HUES6 (cell line): ENCODE results near the gene GMNN.
"Not testable (repeated sequence)": the region's sequence is repeated elsewhere in the genome, so short reads cannot be mapped to it uniquely, and the experiment has no call there.

Experiments
- H3K27ac ChIP-seq: 2 replicates; pipeline ENCODE4 v1.7.0; 2013; ENCODE audit warnings: low read depth, mild to moderate bottlenecking, low read length, inconsistent platforms
- H3K27me3 ChIP-seq: 2 replicates; pipeline ENCODE4 v1.6.1; 2013; ENCODE audit warnings: low read length; ENCODE audit not compliant: control insufficient read depth, insufficient read depth
- H3K36me3 ChIP-seq: 2 replicates; pipeline ENCODE4 v1.6.1; 2013; ENCODE audit warnings: low read length; ENCODE audit not compliant: control insufficient read depth, insufficient read depth
- H3K4me1 ChIP-seq: 2 replicates; pipeline ENCODE4 v1.6.1; 2013; ENCODE audit warnings: low read length; ENCODE audit not compliant: control insufficient read depth, insufficient read depth
- H3K4me3 ChIP-seq: 2 replicates; pipeline ENCODE4 v1.5.1; 2013; ENCODE audit warnings: low read depth, low read length
- H3K9ac ChIP-seq: one replicate; pipeline ENCODE4 v1.6.1; 2013; ENCODE audit warnings: mild to moderate bottlenecking, low read length
- H3K9me3 ChIP-seq: 2 replicates; pipeline ENCODE4 v1.6.1; 2013; ENCODE audit warnings: low read depth, low read length; ENCODE audit not compliant: control insufficient read depth, insufficient read depth

Gene GMNN

GRCh38 chr6:24761851-24762250, 12.9 kb upstream of the GMNN start:
- no peaks in the 10 kb centered on the region for H3K36me3 ChIP-seq
- no peaks in the 10 kb centered on the region for H3K27me3 ChIP-seq
- H3K4me3 ChIP-seq: no peak overlapping the region
- H3K9ac ChIP-seq: no peak overlapping the region
- H3K4me1 ChIP-seq: peaks cover 6% of the 10 kb centered on the region; the same call in 1 of the 2 replicates
- no peaks in the 10 kb centered on the region for H3K9me3 ChIP-seq
- H3K27ac ChIP-seq: no peak overlapping the region

- Histone ChIP-seq H3K9me3 (no peaks in the 10 kb centered on the region), H3K4me1 (peaks cover 6% of the 10 kb centered on the region; the same call in 1 of the 2 replicates), H3K4me3 (no peak overlapping the region), H3K27ac (no peak overlapping the region), H3K27me3 (no peaks in the 10 kb centered on the region), H3K36me3 (no peaks in the 10 kb centered on the region), H3K9ac (no peak overlapping the region)
These were observed 11.2 kb upstream of the GMNN start for GRCh38 chr6:24763578-24763977.

GRCh38 chr6:24764833-24765828, 9.6 kb upstream of the GMNN start:
- H3K4me3 ChIP-seq, H3K27me3 ChIP-seq, H3K36me3 ChIP-seq, H3K9me3 ChIP-seq, H3K4me1 ChIP-seq, H3K27ac ChIP-seq, H3K9ac ChIP-seq: not testable (repeated sequence)

GRCh38 chr6:24765968-24766367, 8.8 kb upstream of the GMNN start:
- not testable (repeated sequence) for H3K27me3 ChIP-seq, H3K4me1 ChIP-seq, H3K27ac ChIP-seq

GRCh38 chr6:24766680-24767462, 7.9 kb upstream of the GMNN start:
- no peaks in the 10 kb centered on the region for H3K4me1 ChIP-seq
- no peak overlapping the region for H3K4me3 ChIP-seq
- no peaks in the 10 kb centered on the region for H3K9me3 ChIP-seq
- no peak overlapping the region for H3K9ac ChIP-seq
- no peak overlapping the region for H3K27ac ChIP-seq
- no peaks in the 10 kb centered on the region for H3K27me3 ChIP-seq
- no peaks in the 10 kb centered on the region for H3K36me3 ChIP-seq

More at GRCh38 chr6:24765968-24766367, 8.8 kb upstream of the GMNN start:
- H3K9ac ChIP-seq, H3K36me3 ChIP-seq, H3K9me3 ChIP-seq, H3K4me3 ChIP-seq: not testable (repeated sequence)

GRCh38 chr6:24768361-24768760, 6.4 kb upstream of the GMNN start:
- H3K27me3 ChIP-seq: no peaks in the 10 kb centered on the region
- no peaks in the 10 kb centered on the region for H3K4me1 ChIP-seq
- no peak overlapping the region for H3K9ac ChIP-seq
- H3K27ac ChIP-seq: no peak overlapping the region
- H3K4me3 ChIP-seq: no peak overlapping the region
- no peaks in the 10 kb centered on the region for H3K36me3 ChIP-seq
- H3K9me3 ChIP-seq: no peaks in the 10 kb centered on the region

GRCh38 chr6:24775520-24776058, 852 bp downstream of the GMNN start:
- Histone ChIP-seq H3K9me3 (no peaks in the 10 kb centered on the region), H3K4me1 (peaks cover 6% of the 10 kb centered on the region; the same call in 1 of the 2 replicates), H3K27ac (no peak overlapping the region; the same call in 1 of the 2 replicates), H3K9ac (peak overlapping the region; percentile 100), H3K4me3 (peak overlapping the region; percentile 97), H3K27me3 (no peaks in the 10 kb centered on the region), H3K36me3 (peaks cover 29% of the 10 kb centered on the region)

GRCh38 chr6:24777227-24777626, 2.5 kb downstream of the GMNN start:
- Histone ChIP-seq H3K9ac (no peak overlapping the region), H3K36me3 (peaks cover 44% of the 10 kb centered on the region)

GRCh38 chr6:24778121-24778520, 3.4 kb downstream of the GMNN start:
- H3K4me3 ChIP-seq: peak overlapping the region; percentile 97; the same call in 1 of the 2 replicates
- no peaks in the 10 kb centered on the region for H3K27me3 ChIP-seq
- H3K27ac ChIP-seq: no peak overlapping the region
- peaks cover 6% of the 10 kb centered on the region; the same call in 1 of the 2 replicates for H3K4me1 ChIP-seq
- H3K9ac ChIP-seq: no peak overlapping the region
- H3K9me3 ChIP-seq: no peaks in the 10 kb centered on the region
- H3K36me3 ChIP-seq: peaks cover 53% of the 10 kb centered on the region

More at GRCh38 chr6:24777227-24777626, 2.5 kb downstream of the GMNN start:
- H3K27me3 ChIP-seq: no peaks in the 10 kb centered on the region
- H3K9me3 ChIP-seq: no peaks in the 10 kb centered on the region
- peak overlapping the region; percentile 97; the same call in 1 of the 2 replicates for H3K4me3 ChIP-seq
- peaks cover 6% of the 10 kb centered on the region; the same call in 1 of the 2 replicates for H3K4me1 ChIP-seq
- H3K27ac ChIP-seq: no peak overlapping the region

GRCh38 chr6:24778878-24779277, 4.1 kb downstream of the GMNN start:
- H3K4me3 ChIP-seq: no peak overlapping the region
- H3K9ac ChIP-seq: no peak overlapping the region
- no peak overlapping the region for H3K27ac ChIP-seq
- no peaks in the 10 kb centered on the region for H3K27me3 ChIP-seq
- H3K4me1 ChIP-seq: peaks cover 6% of the 10 kb centered on the region; the same call in 1 of the 2 replicates
- peaks cover 59% of the 10 kb centered on the region for H3K36me3 ChIP-seq
- no peaks in the 10 kb centered on the region for H3K9me3 ChIP-seq
